ENCODE results near the gene OSBP. TPM values are rescaled to one million over a fixed set of nuclear protein-coding genes. Genes with fewer than 3 reads are reported as not detected.

Gene OSBP
- total and polyA plus RNA-seq, 9 of the 15 experiments (the other 6 are each of a cell fraction or from before 2014, with no cell fraction given) = 11.7 to 49.0 (median 28.7) TPM

DNA sequence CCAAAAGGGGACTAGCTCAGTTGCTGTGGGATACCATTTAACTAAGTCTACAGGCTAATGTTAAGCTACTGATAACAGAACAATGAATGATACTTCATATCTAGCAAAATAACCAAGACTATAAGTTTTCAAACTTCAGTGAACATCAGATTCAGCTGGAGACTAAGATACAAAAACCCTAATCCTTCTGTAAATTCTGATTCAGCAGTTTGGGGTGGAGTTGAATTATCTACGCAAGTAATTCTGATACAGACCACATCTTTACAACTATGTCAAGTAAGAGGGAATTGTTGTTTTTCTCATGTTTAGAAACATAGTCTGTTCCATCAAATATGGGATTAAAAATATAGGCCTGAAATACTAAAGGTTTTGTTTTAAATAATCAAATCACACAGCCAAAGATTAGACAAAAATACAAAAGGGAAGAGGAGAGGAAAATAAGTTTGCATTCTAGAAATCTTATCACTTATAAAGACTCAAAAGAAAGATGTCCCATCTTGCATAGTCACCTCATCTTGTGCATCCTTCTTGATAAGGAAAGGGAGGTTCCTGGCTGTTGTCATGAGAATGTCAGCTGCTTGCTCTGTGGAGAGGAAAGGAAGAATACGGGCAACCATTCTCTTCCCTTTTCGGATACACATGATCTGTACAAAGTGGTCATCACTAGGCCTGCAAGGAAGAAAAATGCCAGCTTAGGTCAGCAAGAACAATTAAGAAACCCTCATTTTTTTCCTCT is 31.8 kb upstream of the OSBP start (continued):
- TF ChIP-seq, protein P1, sequence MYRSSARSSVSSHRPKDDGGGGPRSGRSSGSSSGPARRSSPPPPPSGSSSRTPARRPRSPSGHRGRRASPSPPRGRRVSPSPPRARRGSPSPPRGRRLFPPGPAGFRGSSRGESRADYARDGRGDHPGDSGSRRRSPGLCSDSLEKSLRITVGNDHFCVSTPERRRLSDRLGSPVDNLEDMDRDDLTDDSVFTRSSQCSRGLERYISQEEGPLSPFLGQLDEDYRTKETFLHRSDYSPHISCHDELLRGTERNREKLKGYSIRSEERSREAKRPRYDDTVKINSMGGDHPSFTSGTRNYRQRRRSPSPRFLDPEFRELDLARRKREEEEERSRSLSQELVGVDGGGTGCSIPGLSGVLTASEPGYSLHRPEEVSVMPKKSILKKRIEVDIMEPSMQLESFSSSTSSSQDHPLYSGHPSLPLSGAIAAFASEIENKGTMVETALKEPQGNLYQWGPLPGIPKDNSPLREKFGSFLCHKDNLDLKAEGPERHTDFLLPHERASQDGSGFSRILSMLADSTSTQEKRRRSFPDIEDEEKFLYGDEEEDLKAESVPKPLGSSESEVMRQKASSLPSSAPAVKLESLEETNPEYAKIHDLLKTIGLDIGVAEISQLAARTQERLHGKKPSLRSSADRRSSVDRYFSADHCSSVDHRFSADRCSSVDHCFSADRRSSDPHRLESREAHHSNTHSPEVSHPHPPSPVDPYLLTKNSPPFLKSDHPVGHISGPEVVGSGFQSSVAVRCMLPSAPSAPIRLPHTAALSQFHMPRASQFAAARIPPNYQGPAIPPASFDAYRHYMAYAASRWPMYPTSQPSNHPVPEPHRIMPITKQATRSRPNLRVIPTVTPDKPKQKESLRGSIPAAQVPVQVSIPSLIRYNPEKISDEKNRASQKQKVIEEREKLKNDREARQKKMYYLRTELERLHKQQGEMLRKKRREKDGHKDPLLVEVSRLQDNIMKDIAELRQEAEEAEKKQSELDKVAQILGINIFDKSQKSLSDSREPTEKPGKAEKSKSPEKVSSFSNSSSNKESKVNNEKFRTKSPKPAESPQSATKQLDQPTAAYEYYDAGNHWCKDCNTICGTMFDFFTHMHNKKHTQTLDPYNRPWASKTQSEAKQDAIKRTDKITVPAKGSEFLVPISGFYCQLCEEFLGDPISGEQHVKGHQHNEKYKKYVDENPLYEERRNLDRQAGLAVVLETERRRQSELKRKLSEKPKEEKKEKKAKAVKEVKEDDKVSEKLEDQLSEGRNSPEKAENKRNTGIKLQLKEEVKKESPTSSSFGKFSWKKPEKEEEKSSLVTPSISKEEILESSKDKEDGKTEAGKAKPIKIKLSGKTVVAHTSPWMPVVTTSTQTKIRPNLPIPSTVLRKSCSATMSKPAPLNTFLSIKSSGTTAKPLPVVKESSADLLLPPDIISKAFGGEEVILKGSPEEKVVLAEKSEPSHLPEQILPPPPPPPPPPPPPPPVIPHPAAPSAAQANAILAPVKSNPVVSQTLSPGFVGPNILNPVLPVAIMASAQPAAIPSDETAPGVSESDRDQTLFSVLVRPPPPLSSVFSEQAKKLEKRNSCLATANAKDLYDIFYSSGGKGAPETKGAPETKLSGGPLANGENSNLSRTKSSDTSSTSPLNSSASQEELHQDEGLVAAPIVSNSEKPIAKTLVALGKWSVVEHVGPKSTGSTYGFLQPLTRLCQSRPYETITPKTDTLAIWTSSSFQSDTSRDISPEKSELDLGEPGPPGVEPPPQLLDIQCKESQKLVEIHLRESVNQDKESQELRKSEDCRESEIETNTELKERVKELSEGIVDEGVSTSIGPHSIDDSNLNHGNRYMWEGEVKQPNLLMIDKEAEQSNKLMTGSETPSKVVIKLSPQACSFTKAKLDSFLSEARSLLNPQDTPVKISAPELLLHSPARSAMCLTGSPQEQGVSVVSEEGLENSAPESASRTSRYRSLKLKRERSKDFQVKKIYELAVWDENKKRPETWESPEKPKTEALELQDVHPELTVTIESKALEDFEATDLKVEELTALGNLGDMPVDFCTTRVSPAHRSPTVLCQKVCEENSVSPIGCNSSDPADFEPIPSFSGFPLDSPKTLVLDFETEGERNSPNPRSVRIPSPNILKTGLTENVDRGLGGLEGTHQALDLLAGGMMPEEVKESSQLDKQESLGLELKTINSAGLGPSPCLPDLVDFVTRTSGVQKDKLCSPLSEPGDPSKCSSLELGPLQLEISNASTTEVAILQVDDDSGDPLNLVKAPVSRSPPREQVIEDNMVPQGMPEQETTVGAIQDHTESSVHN (IDR thresholded peaks at IDR 0.05; ENCODE audit: borderline replicate concordance in 1 of 2, low read depth in 1 of 2) = no peak
- no peak for TF ChIP-seq BRD9 (IDR thresholded peaks at IDR 0.05; ENCODE audit: low read depth, partially characterized antibody)
- TF ChIP-seq MCM2 (IDR thresholded peaks at IDR 0.05; ENCODE audit: low read depth) = no peak
- TF ChIP-seq TEAD1 (CRISPR knock-in tag; IDR thresholded peaks at IDR 0.05) = 0 out of 4 replicates have a peak, but pooled peaks of 1 of the 2 experiments have one; percentile 44
- no peak for TF ChIP-seq NR2C1 (IDR thresholded peaks at IDR 0.05)
- TF ChIP-seq NR2C1 (tag; IDR thresholded peaks at IDR 0.05) = no peak
- TF ChIP-seq JUND (IDR thresholded peaks at IDR 0.05; ENCODE audit: borderline replicate concordance, low read depth, low read length) = no peak
- TF ChIP-seq JUND (tag; IDR thresholded peaks at IDR 0.05; ENCODE audit: borderline replicate concordance, low read depth, low read length) = 0 out of 3 replicates have a peak, but pooled peaks have one; percentile 29
- TF ChIP-seq SIN3B (IDR thresholded peaks at IDR 0.05; ENCODE audit: low read depth) = no peak
- peak; percentile 45 for TF ChIP-seq C11orf30 (IDR thresholded peaks at IDR 0.05; ENCODE audit: low read depth)
- no peak for TF ChIP-seq RAD51 (IDR thresholded peaks at IDR 0.05; ENCODE audit: borderline replicate concordance, low read depth)
- peak; percentile 52 for TF ChIP-seq FOSL1 (tag; conservative IDR thresholded peaks at IDR 0.05)
- no peak for TF ChIP-seq ZNF75A (CRISPR knock-in tag; IDR thresholded peaks at IDR 0.05)
- no peak for TF ChIP-seq JUNB (CRISPR knock-in tag; conservative IDR thresholded peaks at IDR 0.05)

All from K562 (cell line).